Middle frontal gyrus (tissue), 1 donor: ENCODE results near the gene PLXNA1.

Source experiments
- DNase-seq: peaks from one replicate; pipeline ENCODE4 v3.0.0-alpha.2; 2015; ENCODE audit warnings: low spot score; ENCODE audit errors: extremely low spot score

PLXNA1 gene

GRCh38 chr3:126967386-126967785 lies 15.5 kb upstream of the PLXNA1 start:
- no peak for DNase-seq

GRCh38 chr3:126968391-126969390 lies 14.2 kb upstream of the PLXNA1 start:
- no peak for DNase-seq

GRCh38 chr3:126969586-126969985 lies 13.3 kb upstream of the PLXNA1 start:
- no peak for DNase-seq

GRCh38 chr3:126970101-126970500 lies 12.8 kb upstream of the PLXNA1 start:
- DNase-seq, result no peak

GRCh38 chr3:126970921-126971320 lies 12.0 kb upstream of the PLXNA1 start:
- no peak for DNase-seq

- DNase-seq, result no peak
These were observed 11.0 kb upstream of the PLXNA1 start for GRCh38 chr3:126971891-126972351.

- no peak for DNase-seq
These were observed 10.0 kb upstream of the PLXNA1 start for GRCh38 chr3:126972866-126973265.

GRCh38 chr3:126973814-126974213 lies 9.1 kb upstream of the PLXNA1 start:
- no peak for DNase-seq

- DNase-seq, result no peak
These were observed 8.2 kb upstream of the PLXNA1 start for GRCh38 chr3:126974756-126975155.

- DNase-seq, result no peak
These were observed 6.0 kb upstream of the PLXNA1 start for GRCh38 chr3:126976906-126977305.

- DNase-seq, result no peak
These were observed 5.1 kb upstream of the PLXNA1 start for GRCh38 chr3:126977821-126978220.

GRCh38 chr3:126978291-126978690 lies 4.6 kb upstream of the PLXNA1 start:
- DNase-seq, result no peak

GRCh38 chr3:126979046-126979628 lies 3.8 kb upstream of the PLXNA1 start:
- no peak for DNase-seq

- DNase-seq, result no peak
These were observed 2.6 kb upstream of the PLXNA1 start for GRCh38 chr3:126980266-126980811.

- DNase-seq, result no peak
These were observed 817 bp upstream of the PLXNA1 start for GRCh38 chr3:126982126-126982470.

- DNase-seq, result no peak
These were observed 349 bp downstream of the PLXNA1 start for GRCh38 chr3:126983276-126983652.

- DNase-seq, result no peak
These were observed 907 bp downstream of the PLXNA1 start for GRCh38 chr3:126983653-126984390.

- DNase-seq, result no peak
These were observed 1.6 kb downstream of the PLXNA1 start for GRCh38 chr3:126984391-126985131.

GRCh38 chr3:126985132-126985985 lies 2.4 kb downstream of the PLXNA1 start:
- no peak for DNase-seq

GRCh38 chr3:126986001-126986400 lies 3.1 kb downstream of the PLXNA1 start:
- no peak for DNase-seq
